HCT116 (cell line): Measurements from ENCODE around the gene THBD. TPM values are rescaled to one million over a fixed set of nuclear protein-coding genes. Genes with fewer than 3 reads are reported as not detected.

ENCODE experiments used
- ATAC-seq: fragments of 200-7000 bp; cut with Tn5 transposase; 2 replicates; pipeline ENCODE4 v1.9.1; 2020; ENCODE audit warnings: mild to moderate bottlenecking, moderate library complexity
- BruUV-seq: library from RNA; stranded (reverse); fragments of 400-500 nt; replicated peaks from 2 replicates; lab custom pipeline; 2021; lab: Mats Ljungman, UMichigan
- CTCF ChIA-PET: fragments of 300-600 bp; sonication (Branson Sonifier 250); formaldehyde crosslinking; loops from one replicate; lab custom pipeline; 2021; ENCODE audit warnings: antibody characterized with exemption; lab: Charles Lee
- POLR2A ChIA-PET: fragments of 300-600, 350-600 bp; sonication (Branson Sonifier 250); formaldehyde crosslinking; loops from one replicate; lab custom pipeline; 2021; ENCODE audit warnings: antibody characterized with exemption; lab: Charles Lee
- RAD21 ChIA-PET, 2 experiments: fragments of 300-600 bp; sonication (Branson Sonifier 250); formaldehyde crosslinking; loops; one replicate each; lab custom pipeline; 2023; ENCODE audit warnings: low total read pairs in 2 of 2; ENCODE audit not compliant: uncharacterized antibody in 2 of 2, unreplicated experiment in 2 of 2, low non-redundant PET in 1 of 2; lab: Charles Lee
- DNase-seq: peaks from one replicate; pipeline ENCODE4 v3.0.0-alpha.2; 2010; ENCODE audit warnings: low read depth, low spot score
- H2AFZ ChIP-seq: fragments of 200-600 bp; shearing (Covaris generic), sonication (generic); 2 replicates; pipeline ENCODE4 v1.6.1; 2017; ENCODE audit warnings: low read depth, mixed run types, mixed read lengths, antibody characterized with exemption, low read length; ENCODE audit not compliant: poor library complexity, severe bottlenecking
- H3K27ac ChIP-seq: 2 replicates; pipeline ENCODE4 v1.5.1; 2012; ENCODE audit warnings: low read depth, low read length
- H3K27me3 ChIP-seq: fragments of 200-600 bp; sonication (generic); 2 replicates; pipeline ENCODE4 v1.6.1; 2016; ENCODE audit warnings: mixed run types, low read length, mixed read lengths; ENCODE audit not compliant: insufficient read depth
- H3K36me3 ChIP-seq, 2 experiments: fragments of 200-500 bp in 1 of 2; fragments of 200-600 bp in 1 of 2; sonication (Bioruptor generic) in 1 of 2; sonication (generic) in 1 of 2; 2 replicates each; pipeline versions ENCODE4 v1.5.1 to v1.6.1; 2014 to 2016; ENCODE audit warnings: low read length in 2 of 2, inconsistent platforms in 1 of 2, mixed read lengths in 1 of 2, mixed run types in 1 of 2; ENCODE audit not compliant: insufficient read depth in 2 of 2, control insufficient read depth in 1 of 2
- H3K4me1 ChIP-seq, 2 experiments: fragments of 200-600 bp in 1 of 2; sonication (generic) in 1 of 2; 2 replicates each; pipeline versions ENCODE4 v1.5.1 to v1.6.1; 2012 to 2017; ENCODE audit warnings: low read length in 2 of 2, inconsistent platforms in 1 of 2, mild to moderate bottlenecking in 1 of 2, mixed read lengths in 1 of 2, mixed run types in 1 of 2, moderate library complexity in 1 of 2; ENCODE audit not compliant: insufficient read depth in 2 of 2, control insufficient read depth in 1 of 2
- H3K4me2 ChIP-seq: fragments of 200-600 bp; sonication (generic); 2 replicates; pipeline ENCODE4 v1.6.1; 2017; ENCODE audit warnings: mixed run types, low read length, mixed read lengths
- H3K4me3 ChIP-seq, 2 experiments: fragments of 200-600 bp in 1 of 2; sonication (generic) in 1 of 2; replicated peaks in 1 of 2; 2 replicates each; pipeline ENCODE4 v1.5.1; 2011 to 2016; ENCODE audit warnings: low read length in 2 of 2, control low read depth in 1 of 2, low read depth in 1 of 2, mild to moderate bottlenecking in 1 of 2, mixed read lengths in 1 of 2, mixed run types in 1 of 2
- H3K79me2 ChIP-seq: fragments of 200-600 bp; sonication (generic); 2 replicates; pipeline ENCODE4 v1.6.1; 2017; ENCODE audit warnings: mild to moderate bottlenecking, mixed run types, low read length, moderate library complexity, mixed read lengths; ENCODE audit not compliant: insufficient read depth
- H3K9ac ChIP-seq: fragments of 200-600 bp; sonication (generic); 2 replicates; pipeline ENCODE4 v1.6.1; 2016; ENCODE audit warnings: low read length, mixed read lengths
- H3K9me2 ChIP-seq: fragments of 200-600 bp; sonication (generic), shearing (Covaris generic); 2 replicates; pipeline ENCODE4 v1.6.1; 2017; ENCODE audit warnings: mixed run types, mild to moderate bottlenecking, moderate library complexity; ENCODE audit not compliant: insufficient read depth
- H3K9me3 ChIP-seq, 2 experiments: fragments of 200-500 bp in 1 of 2; fragments of 200-600 bp in 1 of 2; sonication (Bioruptor generic) in 1 of 2; sonication (generic) in 1 of 2; 2 replicates each; pipeline ENCODE4 v1.6.1; 2014 to 2017; ENCODE audit warnings: low read length in 2 of 2, mixed read lengths in 2 of 2, inconsistent platforms in 1 of 2, low read depth in 1 of 2, mild to moderate bottlenecking in 1 of 2, mixed run types in 1 of 2, moderate library complexity in 1 of 2; ENCODE audit not compliant: control insufficient read depth in 1 of 2, insufficient read depth in 1 of 2
- H4K20me1 ChIP-seq: fragments of 200-600 bp; sonication (generic), shearing (Covaris generic); 2 replicates; pipeline ENCODE4 v1.6.1; 2017; ENCODE audit warnings: mixed run types, mild to moderate bottlenecking, moderate library complexity; ENCODE audit not compliant: insufficient read depth
- FOSL1 ChIP-seq: IDR thresholded peaks from 2 replicates; pipeline ENCODE4 v1.6.1; 2012; ENCODE audit warnings: low read depth
- RAD21 ChIP-seq: IDR thresholded peaks from 2 replicates; pipeline ENCODE4 v1.6.1; 2012; ENCODE audit warnings: low read depth, mild to moderate bottlenecking
- SIN3A ChIP-seq: IDR thresholded peaks from 2 replicates; pipeline ENCODE4 v1.6.1; 2012; ENCODE audit warnings: low read depth
- SP1 ChIP-seq: IDR thresholded peaks from 2 replicates; pipeline ENCODE4 v1.6.1; 2012; ENCODE audit warnings: low read depth
- YY1 ChIP-seq: IDR thresholded peaks from 2 replicates; pipeline ENCODE4 v1.6.1; 2011; ENCODE audit warnings: low read length, low read depth, moderate library complexity, mild to moderate bottlenecking; ENCODE audit not compliant: insufficient replicate concordance; ENCODE audit errors: extremely low read depth
- ZNF274 ChIP-seq: fragments of 200-500 bp; sonication (Bioruptor generic); IDR thresholded peaks from 2 replicates; pipeline ENCODE4 v1.6.1; 2014; ENCODE audit warnings: mild to moderate bottlenecking, low read depth, low read length, inconsistent platforms
- intact Hi-C: fragments of 100-400 bp; cut with micrococcal nuclease; formaldehyde crosslinking; loops from 2 replicates; pipeline ENCODE4 v1.10.0; 2022
- total RNA-seq: library from RNA; stranded (reverse); gene quantifications from one replicate; pipeline ENCODE4 v1.2.1, GENCODE V29; 2021; ENCODE audit not compliant: unreplicated experiment
- TF ChIP-seq, protein P1 (sequence below): IDR thresholded peaks from 2 replicates; pipeline ENCODE4 v1.6.1; 2012; ENCODE audit warnings: low read depth
- TF ChIP-seq, protein P2 (sequence below): IDR thresholded peaks from 2 replicates; pipeline ENCODE4 v1.6.1; 2011; ENCODE audit warnings: mild to moderate bottlenecking, low read length, moderate library complexity; ENCODE audit not compliant: insufficient replicate concordance; ENCODE audit errors: extremely low read depth

Gene THBD
- total RNA-seq, 1 experiment from 2014 or later: 0.39 TPM

DNA sequence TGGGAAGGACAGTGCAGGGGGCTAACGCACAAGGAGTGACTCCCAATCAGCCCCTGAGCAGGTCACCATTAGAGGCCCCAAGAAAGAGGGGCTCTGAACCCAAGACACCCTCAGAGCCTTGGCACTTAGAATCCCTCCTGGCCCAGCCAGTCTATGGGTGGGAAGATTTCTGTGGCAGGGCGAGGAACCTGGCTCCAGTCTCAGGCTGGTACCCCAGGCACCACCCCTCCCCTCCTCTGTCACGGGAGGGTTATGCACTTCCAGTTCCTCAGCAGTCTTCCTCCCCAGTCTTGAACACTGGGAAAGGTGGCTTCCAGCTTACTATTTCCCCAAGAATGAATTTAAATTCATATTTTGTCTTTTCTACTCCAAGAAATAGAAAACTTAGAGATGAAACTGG is 42.0 kb downstream of the THBD start (continued):
- TF ChIP-seq, protein P1, sequence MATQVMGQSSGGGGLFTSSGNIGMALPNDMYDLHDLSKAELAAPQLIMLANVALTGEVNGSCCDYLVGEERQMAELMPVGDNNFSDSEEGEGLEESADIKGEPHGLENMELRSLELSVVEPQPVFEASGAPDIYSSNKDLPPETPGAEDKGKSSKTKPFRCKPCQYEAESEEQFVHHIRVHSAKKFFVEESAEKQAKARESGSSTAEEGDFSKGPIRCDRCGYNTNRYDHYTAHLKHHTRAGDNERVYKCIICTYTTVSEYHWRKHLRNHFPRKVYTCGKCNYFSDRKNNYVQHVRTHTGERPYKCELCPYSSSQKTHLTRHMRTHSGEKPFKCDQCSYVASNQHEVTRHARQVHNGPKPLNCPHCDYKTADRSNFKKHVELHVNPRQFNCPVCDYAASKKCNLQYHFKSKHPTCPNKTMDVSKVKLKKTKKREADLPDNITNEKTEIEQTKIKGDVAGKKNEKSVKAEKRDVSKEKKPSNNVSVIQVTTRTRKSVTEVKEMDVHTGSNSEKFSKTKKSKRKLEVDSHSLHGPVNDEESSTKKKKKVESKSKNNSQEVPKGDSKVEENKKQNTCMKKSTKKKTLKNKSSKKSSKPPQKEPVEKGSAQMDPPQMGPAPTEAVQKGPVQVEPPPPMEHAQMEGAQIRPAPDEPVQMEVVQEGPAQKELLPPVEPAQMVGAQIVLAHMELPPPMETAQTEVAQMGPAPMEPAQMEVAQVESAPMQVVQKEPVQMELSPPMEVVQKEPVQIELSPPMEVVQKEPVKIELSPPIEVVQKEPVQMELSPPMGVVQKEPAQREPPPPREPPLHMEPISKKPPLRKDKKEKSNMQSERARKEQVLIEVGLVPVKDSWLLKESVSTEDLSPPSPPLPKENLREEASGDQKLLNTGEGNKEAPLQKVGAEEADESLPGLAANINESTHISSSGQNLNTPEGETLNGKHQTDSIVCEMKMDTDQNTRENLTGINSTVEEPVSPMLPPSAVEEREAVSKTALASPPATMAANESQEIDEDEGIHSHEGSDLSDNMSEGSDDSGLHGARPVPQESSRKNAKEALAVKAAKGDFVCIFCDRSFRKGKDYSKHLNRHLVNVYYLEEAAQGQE: no peak
- TF ChIP-seq FOSL1: no peak

DNA sequence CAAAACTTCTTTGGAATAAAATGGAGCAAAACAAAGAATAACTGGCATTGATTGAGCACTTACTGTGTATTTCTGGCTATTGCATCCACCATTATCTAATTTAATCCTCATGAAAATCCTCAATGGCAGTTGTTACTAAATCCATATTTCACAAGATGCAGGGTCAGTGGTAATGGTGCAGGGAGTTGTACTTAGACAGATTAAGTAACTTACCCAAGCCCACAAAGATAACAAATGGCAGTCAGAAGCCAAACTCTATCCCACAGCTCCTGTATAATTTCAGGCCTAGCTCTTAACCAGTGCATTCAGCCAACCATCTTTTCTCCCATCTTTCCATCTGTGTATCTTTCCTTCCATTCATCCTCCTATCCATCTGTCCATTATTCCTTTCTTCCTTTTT is 43.7 kb downstream of the THBD start:
- ChIA-PET CTCF (interaction anchor here (1.7 kb wide), 1 partner anchor 31 kb away, joined by 4 read pairs; no protein-coding TSS in a partner anchor), RAD21 (no interaction called here)
- no peak overlapping the region for H3K4me2 ChIP-seq

More for the DNA sequence above, 43.7 kb downstream of the THBD start:
- DNase-seq (no peak), ATAC-seq (no peak)
- Histone ChIP-seq H3K4me3 (no peak overlapping the region), H3K9ac (no peak overlapping the region), H3K9me3 (no peaks in the 10 kb centered on the region), H4K20me1 (no peaks in the 10 kb centered on the region), H2AFZ (no peak overlapping the region), H3K27ac (no peak overlapping the region), H3K27me3 (peaks cover 7% of the 10 kb centered on the region; the same call in 1 of the 2 replicates), H3K4me1 (no peaks in the 10 kb centered on the region), H3K36me3 (no peaks in the 10 kb centered on the region), H3K9me2 (no peaks in the 10 kb centered on the region), H3K79me2 (no peaks in the 10 kb centered on the region)
- no TSS peak for BruUV-seq
- intact Hi-C loops: no loop called here
- no peak for TF ChIP-seq YY1
- TF ChIP-seq SP1: no peak
- TF ChIP-seq, protein P2, sequence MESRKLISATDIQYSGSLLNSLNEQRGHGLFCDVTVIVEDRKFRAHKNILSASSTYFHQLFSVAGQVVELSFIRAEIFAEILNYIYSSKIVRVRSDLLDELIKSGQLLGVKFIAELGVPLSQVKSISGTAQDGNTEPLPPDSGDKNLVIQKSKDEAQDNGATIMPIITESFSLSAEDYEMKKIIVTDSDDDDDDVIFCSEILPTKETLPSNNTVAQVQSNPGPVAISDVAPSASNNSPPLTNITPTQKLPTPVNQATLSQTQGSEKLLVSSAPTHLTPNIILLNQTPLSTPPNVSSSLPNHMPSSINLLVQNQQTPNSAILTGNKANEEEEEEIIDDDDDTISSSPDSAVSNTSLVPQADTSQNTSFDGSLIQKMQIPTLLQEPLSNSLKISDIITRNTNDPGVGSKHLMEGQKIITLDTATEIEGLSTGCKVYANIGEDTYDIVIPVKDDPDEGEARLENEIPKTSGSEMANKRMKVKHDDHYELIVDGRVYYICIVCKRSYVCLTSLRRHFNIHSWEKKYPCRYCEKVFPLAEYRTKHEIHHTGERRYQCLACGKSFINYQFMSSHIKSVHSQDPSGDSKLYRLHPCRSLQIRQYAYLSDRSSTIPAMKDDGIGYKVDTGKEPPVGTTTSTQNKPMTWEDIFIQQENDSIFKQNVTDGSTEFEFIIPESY: no peak
- TF ChIP-seq SIN3A: no peak
- TF ChIP-seq RAD21: no peak
- TF ChIP-seq ZNF274: no peak
- POLR2A ChIA-PET: no interaction called here
